Measurements from ENCODE around the gene FNIP1. TPM values are rescaled to one million over a fixed set of nuclear protein-coding genes. Genes with fewer than 3 reads are reported as not detected.

Gene FNIP1
- total and polyA plus RNA-seq, 8 donors, result 3.2 to 86.1 (median 16.7) TPM

- H3K9me3 ChIP-seq, result no peaks in the 10 kb centered on the region
- peaks cover 20 to 90% (median 70%) of the 10 kb centered on the region in 4 donors for H3K36me3 ChIP-seq
- H3K4me1 ChIP-seq, result no peaks in the 10 kb centered on the region
- H3K27ac ChIP-seq, result no peak overlapping the region
- DNase-seq, result no peak
- intact Hi-C loops (cut with DNase I; ENCODE audit: low total_unique reads), result no loop called here
- H3K27me3 ChIP-seq, result no peaks in the 10 kb centered on the region
- no peak overlapping the region for H3K4me3 ChIP-seq
- WGBS, 5 donors, result 85 to 91% (median 90%) methylated on average over 10 of the region's 10 CpGs
- no peak for TF ChIP-seq EP300 (IDR thresholded peaks at IDR 0.05)
- no peak for TF ChIP-seq CTCF (IDR thresholded peaks at IDR 0.05)
- no peak for TF ChIP-seq POLR2AphosphoS5 (IDR thresholded peaks at IDR 0.05)
- no peak for TF ChIP-seq POLR2A (IDR thresholded peaks at IDR 0.05)
Observed at GRCh38 chr5:131647048-131647769, 149.6 kb downstream of the FNIP1 start.

- no peak for DNase-seq
- no peaks in the 10 kb centered on the region for H3K9me3 ChIP-seq
- H3K4me3 ChIP-seq, result no peak overlapping the region
- TF ChIP-seq EP300 (IDR thresholded peaks at IDR 0.05), result no peak
- WGBS, 5 donors, result 88 to 96% (median 93%) methylated on average over 7 of the region's 7 CpGs
- peaks cover 10 to 67% (median 48%) of the 10 kb centered on the region in 4 donors for H3K36me3 ChIP-seq
- H3K4me1 ChIP-seq, result no peaks in the 10 kb centered on the region
- no peaks in the 10 kb centered on the region for H3K27me3 ChIP-seq
- intact Hi-C loops (cut with DNase I; ENCODE audit: low total_unique reads), result no loop called here
- no peak overlapping the region for H3K27ac ChIP-seq
Observed at GRCh38 chr5:131644822-131645221, 152.0 kb downstream of the FNIP1 start.

GRCh38 chr5:131644370-131644769 is 152.4 kb downstream of the FNIP1 start:
- Histone ChIP-seq H3K27me3 (no peaks in the 10 kb centered on the region), H3K36me3 (peaks cover 10 to 62% (median 45%) of the 10 kb centered on the region in 4 donors), H3K4me1 (no peaks in the 10 kb centered on the region), H3K27ac (no peak overlapping the region), H3K4me3 (no peak overlapping the region), H3K9me3 (no peaks in the 10 kb centered on the region)
- DNase-seq, result no peak
- no peak for TF ChIP-seq POLR2A (IDR thresholded peaks at IDR 0.05)
- TF ChIP-seq CTCF (IDR thresholded peaks at IDR 0.05), result no peak
- TF ChIP-seq EP300 (IDR thresholded peaks at IDR 0.05), result no peak
- WGBS, 5 donors, result 87 to 97% (median 95%) methylated on average over 1 of the region's 1 CpG
- intact Hi-C loops (cut with DNase I; ENCODE audit: low total_unique reads), result no loop called here

- TF ChIP-seq POLR2A (IDR thresholded peaks at IDR 0.05), result no peak
- no peak for TF ChIP-seq CTCF (IDR thresholded peaks at IDR 0.05)
- no peak for TF ChIP-seq POLR2AphosphoS5 (IDR thresholded peaks at IDR 0.05)
- TF ChIP-seq EP300 (IDR thresholded peaks at IDR 0.05), result no peak
- H3K27ac ChIP-seq, result no peak overlapping the region
- DNase-seq, result no peak
- no peak overlapping the region for H3K4me3 ChIP-seq
- H3K36me3 ChIP-seq, result peaks cover 2 to 42% (median 30%) of the 10 kb centered on the region in 4 donors
- no peaks in the 10 kb centered on the region for H3K27me3 ChIP-seq
- no peaks in the 10 kb centered on the region for H3K9me3 ChIP-seq
- 88 to 100% (median 90%) methylated on average over 1 of the region's 1 CpG for WGBS, 5 donors
- peaks cover 0 to 4% (median under 1%) of the 10 kb centered on the region in 4 donors for H3K4me1 ChIP-seq
- intact Hi-C loops (cut with DNase I; ENCODE audit: low total_unique reads), result no loop called here
Observed at GRCh38 chr5:131641494-131641893, 155.3 kb downstream of the FNIP1 start.

All from stomach (tissue), 9 donors.